Endometrial microvascular endothelial cells (primary cell): ENCODE measurements around the gene SRPK2. TPM values are rescaled to one million over a fixed set of nuclear protein-coding genes. Genes with fewer than 3 reads are reported as not detected.
"Not testable (repeated sequence)": the region's sequence is repeated elsewhere in the genome, so short reads cannot be mapped to it uniquely, and the experiment has no call there.

Experiments
- in situ Hi-C: cut with HindIII; loops from 2 replicates; pipeline ENCODE4 v1.10.0; 2017; ENCODE audit warnings: low sequenced_read_pairs, low pct_unique_long_range_greater_than_20kb; ENCODE audit errors: inconsistent ontology term
- total RNA-seq: library from RNA; depleted of rRNA; stranded (reverse); fragments of >200 nt; gene quantifications from one replicate; pipeline ENCODE4 v1.2.3, GENCODE V29; 2015; ENCODE audit errors: inconsistent ontology term

Gene SRPK2
- total RNA-seq, 1 donor from 2014 or later = 32.5 TPM

DNA sequence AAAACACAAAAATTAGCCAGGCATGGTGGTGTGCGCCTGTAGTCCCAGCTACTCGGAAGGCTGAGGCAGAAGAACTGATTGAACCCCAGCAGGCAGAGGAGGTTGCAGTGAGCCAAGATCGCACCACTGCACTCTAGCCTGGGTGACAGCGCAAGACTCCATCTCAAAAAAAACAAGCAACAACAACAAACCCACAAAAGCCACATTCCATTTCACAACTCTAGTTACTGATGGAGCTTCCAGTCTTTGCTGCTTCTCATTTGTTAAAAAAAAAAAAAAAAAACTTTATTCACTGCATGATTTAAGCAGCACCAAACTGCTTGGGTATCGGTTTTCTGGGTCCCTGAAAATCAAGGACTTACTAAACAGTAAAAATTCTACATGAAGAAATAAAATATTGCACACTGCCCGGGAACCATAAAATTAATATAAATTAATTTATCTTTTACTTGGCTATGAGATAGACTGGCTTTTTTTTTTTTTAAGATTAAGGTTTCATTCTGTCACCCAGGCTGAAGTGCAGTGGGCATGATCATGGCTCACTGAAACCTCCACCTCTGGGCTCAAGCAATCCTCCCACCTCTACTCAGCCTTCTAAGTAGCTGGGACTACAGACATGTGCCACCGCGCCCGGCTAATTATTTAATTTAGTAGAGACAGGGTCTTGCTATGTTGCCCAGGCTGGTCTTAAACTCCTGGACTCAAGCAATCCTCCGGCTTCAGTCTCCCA, 42.0 kb downstream of the SRPK2 start:
- in situ Hi-C loops = no loop called here

DNA sequence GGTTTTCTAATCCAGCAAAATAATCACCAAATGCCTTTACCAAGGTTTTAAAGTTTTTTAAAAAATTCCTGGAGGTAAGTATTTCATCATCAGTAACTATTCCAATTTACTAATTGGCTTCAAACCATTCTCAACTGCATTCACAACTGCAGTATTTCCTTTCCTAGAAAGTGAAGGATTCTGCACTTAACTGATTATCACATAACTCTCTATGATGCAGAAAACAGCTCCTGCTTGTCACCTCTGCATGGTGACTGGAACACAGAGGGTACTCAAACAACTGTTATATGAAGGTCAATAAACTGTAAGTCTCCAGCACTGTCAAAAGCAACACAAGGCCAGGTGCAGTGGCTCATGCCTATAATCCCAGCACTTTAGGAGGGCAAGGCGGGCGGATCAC, 42.6 kb downstream of the SRPK2 start:
- in situ Hi-C loops = no loop called here

DNA sequence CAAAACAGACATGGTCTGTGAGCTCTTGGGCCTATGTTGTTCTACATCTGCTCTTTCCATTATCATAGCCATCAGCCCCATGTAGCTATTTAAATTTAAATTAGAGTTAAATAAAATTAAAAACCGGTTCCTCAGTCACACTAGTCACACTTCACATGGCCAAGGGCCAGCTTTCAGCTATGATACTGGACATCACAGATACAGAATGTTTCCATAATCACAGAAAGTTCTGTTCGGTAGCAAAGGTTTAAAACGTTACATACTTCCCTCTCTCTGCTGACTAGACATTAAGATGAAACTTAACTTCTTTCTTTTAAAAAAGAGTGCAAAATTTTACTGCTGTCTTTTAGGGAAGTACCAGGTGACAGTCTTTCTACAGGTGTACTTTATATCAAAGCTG, 43.0 kb downstream of the SRPK2 start:
- in situ Hi-C loops = no loop called here

DNA sequence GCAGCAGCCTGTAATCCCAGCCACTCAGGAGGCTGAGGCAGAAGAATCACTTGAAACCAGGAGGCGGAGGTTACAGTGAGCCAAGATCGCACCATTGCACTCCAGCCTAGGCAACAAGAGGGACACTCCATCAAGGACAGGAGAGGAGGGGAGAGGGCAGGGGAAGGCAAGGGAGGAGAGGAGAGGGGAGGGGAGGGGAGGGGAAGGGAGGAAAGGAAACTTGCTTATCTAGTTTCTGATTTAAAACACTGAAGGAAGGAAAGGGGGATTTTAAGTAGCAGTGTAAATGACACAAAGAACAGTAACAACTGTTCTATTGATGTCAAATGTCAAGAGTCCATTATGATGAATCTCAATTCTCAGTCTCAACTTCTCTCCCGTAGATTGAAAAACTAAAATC, 43.7 kb downstream of the SRPK2 start:
- in situ Hi-C loops = no loop called here

DNA sequence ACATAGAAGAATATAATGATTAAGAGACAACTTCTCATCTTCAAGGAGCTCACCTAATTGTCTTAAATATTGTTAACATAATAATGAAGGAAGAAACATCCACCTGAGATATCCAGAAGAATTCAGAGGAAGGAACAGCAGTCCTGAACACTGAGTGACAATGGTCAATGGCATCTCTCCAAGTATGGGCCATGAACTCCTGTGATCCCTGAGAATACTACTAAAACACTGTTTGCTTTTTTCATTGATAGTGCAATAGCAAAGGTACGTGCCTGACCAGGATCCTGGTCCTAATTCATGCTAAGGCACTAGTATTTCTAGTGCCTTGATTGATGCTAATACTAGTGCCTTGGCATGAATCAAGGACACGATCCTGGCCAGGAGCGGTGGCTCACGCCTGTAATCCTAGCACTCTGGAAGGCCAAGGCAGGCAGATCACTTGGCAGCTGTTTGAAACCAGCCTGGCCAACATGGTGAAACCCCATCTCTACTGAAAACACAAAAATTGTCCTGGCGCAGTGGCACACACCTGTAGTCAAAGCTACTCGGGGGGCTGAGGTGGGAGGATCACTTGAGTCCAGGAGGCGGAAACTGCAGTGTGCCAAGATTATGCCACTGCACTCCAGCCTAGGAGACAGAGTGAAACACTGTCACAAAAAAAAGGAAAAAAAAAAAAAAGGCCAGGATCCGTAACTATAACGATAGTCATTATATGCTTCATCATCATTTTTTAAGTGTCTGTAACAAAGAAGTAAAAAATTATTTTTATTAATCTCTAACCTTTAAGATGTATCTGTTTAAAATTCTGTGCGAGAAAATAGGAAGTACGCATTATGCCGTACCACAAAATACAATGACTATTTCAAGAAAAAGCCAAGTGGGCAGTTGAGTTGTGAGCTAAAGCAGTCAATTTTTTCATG, 49.1 kb downstream of the SRPK2 start:
- in situ Hi-C loops = no loop called here

DNA sequence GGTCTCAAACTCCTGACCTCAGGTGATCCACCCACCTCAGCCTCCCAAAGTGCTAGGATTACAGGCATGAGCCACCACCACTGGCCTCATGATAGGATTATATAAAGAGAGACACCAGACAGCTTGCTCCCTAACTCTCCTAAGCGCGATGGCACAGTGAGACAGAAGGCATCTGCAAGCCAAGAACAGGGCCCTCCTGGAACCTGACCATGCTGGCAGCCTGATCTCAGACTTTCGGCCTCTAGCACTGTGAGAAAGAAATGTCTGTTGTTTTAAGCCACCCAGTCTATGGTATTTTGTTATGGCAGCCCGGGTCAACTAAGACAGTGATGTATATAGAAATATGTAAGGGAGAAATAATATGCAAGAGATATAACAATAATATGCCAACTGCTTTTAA, 51.2 kb downstream of the SRPK2 start:
- in situ Hi-C loops = no loop called here

DNA sequence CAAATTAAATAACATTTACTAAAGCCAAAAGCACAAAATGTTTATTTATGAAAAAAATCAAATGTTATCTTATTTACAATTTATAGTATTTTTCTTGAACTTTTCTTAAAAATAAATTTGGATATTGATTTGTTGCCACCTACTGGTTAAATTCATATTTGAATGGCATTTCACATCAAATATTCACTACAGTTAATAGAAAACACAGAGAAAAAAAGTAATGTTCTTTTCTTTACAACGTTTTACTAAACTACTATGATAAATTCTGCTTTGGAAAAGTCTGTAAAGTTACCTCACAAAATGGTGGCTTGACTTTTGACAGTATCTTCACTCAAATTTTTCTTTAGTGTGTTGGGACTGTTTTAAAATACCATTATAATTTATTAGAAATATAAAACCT, 52.7 kb downstream of the SRPK2 start:
- in situ Hi-C loops = no loop called here

DNA sequence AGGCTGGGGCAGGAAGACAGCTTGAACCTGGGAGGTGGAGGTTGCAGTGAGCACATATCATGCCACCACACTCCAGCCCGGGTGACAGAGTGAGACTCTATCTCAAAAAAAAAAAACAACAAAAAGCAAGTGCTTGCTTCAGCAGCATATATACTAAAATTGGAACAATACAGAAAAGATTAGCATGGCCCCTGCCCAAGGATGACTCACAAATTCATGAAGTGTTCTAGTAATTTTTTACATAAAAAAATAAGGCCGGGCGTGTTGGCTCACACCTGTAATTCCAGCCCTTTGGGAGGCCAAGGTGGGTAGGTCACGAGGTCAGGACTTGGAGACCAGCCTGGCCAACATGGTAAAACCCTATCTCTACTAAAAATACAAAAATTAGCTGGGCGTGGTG, 56.1 kb downstream of the SRPK2 start:
- in situ Hi-C loops = not testable (repeated sequence)

DNA sequence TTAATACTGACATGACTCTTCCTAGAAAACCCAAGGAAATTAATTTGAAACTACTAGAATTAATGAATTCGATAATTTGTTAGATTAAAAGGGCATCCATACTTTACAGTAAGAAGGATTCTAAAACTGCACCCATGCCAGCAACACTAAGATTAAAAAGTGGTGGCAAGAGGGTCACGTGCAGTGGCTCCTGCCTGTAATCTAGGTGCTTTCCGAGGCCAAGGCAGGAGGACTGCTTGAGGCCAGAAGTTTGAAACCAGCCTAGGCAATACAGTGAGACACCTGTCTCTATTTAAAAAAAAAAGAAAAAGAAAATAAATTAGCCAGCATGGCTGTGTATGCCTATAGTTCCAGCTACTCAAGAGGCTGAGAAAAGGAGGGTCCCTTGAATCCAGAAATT, 58.2 kb downstream of the SRPK2 start:
- in situ Hi-C loops = no loop called here

DNA sequence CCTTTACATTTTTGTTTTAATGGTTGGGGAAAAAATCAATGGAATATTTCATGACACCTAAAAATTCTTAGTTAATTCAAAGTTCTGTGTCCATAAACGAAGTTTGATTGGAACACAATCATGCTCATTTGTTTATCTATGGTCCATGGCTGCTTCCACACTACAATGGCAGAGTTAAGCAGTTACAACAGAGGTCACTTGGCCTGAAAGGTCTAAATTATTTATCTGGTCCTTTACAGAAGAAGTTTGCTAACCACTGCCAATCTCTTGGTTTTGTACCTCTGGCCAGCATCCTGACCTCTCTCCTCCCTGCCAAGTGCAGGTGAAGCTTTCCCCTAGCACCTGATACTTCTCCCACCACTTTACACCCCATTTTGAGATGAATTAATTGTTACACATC, 61.5 kb downstream of the SRPK2 start:
- in situ Hi-C loops = no loop called here

DNA sequence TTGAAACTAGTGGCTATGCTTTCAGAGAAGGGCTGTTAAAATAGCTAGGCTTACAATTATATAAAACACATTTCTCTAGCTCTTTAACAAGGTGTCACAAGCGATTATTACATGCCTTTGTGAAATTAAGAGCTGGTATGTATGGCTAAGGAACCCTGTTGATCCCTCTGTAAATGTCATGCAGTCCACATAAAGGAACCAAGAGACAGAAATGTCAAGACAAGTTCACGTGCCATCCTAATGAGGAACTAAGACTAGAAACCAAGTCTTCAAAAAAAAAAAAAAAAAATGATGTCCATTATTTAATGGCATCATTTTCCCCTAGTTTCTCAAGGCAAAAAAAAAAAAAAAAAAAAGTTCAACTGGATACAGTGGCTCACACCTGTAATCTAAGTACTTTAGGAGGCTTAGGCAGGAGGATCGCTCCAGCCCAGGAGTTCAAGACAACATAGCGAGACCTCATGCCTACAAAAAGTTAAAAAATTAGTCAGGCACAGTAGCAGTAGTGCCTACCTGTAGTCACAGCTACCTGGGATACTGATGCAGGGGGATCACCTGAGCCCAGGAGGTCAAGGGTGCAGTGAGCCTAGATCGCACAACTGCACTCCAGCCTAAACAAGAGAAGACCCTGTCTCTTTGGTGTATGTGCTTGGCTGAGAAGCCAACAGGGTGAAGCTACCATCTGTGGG, 63.4 kb downstream of the SRPK2 start:
- in situ Hi-C loops = no loop called here

DNA sequence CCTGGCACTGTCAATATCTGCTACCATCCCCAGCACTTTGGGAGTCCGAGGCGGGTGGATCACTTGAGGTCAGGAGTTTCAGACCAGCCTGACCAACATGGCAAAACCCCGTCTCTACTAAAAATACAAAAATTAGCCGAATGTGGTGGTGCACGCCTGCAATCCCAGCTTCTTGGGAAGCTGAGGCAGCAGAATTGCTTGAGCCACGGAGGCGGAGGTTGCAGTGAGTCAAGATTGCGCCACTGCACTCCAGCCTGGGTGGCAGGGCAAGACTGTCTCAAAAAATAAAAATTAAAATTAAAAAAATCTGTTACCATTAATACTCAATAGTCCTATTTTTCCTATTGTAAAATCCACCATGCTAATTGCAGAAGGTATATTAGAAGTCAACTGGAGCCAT, 64.1 kb downstream of the SRPK2 start:
- in situ Hi-C loops = not testable (repeated sequence)

DNA sequence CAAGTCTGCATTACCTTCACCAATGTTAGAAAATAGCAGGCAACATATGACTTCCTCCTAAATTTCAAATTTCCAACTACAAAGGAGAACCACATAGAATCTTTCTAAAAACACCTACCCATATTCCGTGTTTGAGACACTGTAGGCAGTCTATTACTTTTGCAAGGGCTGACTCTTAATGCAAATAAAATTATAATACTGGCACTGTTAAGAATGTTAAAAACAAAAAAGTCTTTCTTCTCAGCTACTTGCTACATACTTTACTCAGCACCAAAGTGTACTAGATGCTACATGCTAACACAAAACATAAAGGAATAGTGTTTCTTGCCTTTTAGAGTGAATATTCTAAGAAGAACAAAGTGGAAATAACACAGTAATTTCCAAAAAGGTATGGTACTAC, 65.4 kb downstream of the SRPK2 start:
- in situ Hi-C loops = no loop called here

DNA sequence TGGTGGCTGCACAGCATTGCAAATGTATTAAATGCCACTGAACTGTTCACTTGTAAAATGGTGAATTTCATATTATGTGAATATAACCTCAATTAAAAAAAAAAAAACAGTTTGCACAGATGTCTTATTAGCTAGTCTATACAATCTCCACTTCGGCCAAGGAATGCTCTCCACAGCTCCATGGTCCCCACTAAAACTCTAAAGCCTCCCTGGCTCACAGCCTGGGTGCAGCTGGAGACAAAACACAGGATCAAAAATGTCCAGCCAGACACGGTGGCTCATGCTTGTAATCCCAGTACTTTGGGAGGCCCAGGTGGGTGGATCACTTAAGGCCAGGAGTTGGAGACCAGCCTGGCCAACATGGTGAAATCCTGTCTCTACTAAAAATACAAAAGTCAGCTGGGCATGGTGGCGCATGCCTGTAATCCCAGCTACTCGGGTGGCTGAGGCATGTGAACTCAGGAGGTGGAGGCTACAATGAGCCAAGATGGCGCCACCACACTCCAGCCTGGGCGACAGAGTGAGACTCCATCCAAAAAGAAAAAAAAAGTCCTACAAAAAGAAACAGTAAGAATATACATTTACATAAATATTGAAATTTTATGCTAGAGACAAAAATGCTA, 66.0 kb downstream of the SRPK2 start:
- in situ Hi-C loops = no loop called here

DNA sequence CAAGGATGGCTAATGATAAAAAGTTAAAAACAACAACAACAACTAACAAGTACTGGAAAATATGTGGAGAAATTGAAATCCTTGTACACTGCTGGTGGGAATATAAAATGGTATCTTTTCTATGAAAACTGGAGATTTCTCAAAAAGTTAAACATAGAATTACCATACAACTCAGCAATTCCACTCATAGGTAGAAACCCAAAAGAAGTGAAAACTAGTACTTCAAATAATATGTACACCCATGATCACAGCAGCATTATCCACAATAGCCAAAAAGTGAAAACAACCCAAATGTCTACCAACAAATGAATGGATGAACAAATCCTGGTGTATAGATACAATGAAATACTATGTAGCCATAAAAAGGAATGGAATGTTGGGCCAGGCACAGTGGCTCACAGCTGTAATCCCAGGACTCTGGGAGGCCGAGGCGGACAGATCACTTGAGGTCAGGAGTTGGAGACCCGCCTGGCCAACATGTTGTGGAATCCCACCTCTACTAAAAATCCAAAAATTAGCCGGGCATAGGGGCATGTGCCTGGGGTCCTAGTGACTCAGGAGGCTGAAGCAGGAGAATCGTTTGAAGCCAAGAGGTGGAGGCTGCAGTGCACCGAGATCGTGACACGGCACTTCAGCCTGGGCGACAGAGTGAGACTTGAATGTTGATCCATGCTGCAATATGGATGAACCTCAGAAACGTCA, 66.8 kb downstream of the SRPK2 start:
- in situ Hi-C loops = no loop called here

DNA sequence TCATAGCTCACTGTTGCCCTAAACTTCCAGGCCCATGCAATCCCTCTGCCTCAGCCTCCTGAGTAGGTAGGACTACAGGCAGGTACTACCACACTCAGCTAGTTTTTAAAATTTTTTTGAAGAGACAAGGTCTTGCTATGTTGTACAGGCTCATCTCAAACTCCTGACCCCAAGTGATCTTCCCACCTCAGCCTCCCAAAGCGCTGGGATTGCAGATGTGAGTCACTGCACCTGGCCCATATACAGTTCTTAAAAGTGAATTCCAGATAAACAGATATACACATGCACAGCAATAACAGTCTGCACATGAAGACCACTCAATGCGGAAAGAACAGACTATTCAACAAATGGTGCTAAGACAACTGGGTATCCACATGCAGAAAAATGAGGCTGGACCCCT, 67.8 kb downstream of the SRPK2 start:
- in situ Hi-C loops = no loop called here

DNA sequence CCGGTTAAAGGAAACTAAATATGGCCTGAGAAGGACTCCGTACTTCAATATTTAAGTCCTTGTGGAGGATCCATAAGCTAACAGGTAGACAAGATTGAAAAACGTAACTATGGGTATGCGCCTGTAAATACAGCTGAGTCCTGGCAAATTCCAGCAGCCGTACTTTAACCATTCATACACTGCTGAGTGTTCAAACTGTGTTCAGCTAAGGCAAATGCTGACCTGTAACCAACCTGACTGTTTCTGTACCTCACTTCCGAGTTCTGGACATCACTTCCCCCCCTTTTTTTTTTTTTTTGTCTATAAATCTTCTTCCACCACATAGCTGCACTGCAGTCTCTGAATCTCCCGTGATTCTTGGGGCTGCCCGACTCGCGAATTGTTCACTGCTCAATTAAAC, 69.1 kb downstream of the SRPK2 start:
- in situ Hi-C loops = no loop called here

DNA sequence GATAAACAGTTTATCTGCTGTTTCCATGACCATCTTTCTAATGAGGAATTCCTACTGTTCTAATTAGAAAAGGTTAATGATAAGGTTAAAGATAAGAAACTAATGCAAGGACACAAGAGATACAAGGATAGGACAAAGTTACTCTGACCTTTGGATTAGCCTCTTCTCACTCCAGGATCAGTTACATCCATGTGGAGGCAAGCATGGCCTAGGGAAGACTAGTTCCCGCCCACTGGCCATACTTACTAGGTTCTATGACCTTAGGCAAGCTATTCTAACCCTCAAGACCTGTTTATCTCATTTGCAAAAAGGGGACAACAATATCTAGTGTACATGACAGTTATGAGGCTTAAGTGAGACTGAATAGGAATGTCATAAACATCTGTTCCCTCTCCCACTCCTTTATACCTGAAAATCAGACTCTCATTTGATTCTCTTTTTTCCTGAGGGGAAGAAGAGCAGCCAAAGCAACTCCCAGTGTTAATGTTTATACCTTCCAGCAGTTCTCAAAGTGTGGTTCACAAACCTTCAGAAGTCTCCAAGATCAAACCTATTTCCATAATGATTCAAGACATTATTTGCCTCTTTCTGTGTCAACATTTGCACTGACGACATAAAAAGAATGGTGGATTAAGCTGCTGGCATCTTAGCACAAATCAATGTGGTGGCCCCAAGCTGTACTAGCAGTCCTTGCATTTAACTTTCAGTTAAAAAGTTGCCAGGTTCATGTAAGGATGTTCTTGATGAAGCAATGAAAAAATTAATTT, 72.0 kb downstream of the SRPK2 start:
- in situ Hi-C loops = no loop called here
